GM18502 (cell line): Measurements from ENCODE around the gene CCNF.
A peak's percentile ranks its signal among the peaks of the same experiment; 100 is the strongest.
"Not testable (repeated sequence)": the region's sequence is repeated elsewhere in the genome, so short reads cannot be mapped to it uniquely, and the experiment has no call there.

ENCODE experiments used
- ATAC-seq: cut with Tn5 transposase; IDR thresholded peaks from one replicate; pipeline ENCODE4 v1.9.1; 2021; ENCODE audit warnings: mild to moderate bottlenecking; ENCODE audit not compliant: unreplicated experiment, poor library complexity

CCNF gene

DNA sequence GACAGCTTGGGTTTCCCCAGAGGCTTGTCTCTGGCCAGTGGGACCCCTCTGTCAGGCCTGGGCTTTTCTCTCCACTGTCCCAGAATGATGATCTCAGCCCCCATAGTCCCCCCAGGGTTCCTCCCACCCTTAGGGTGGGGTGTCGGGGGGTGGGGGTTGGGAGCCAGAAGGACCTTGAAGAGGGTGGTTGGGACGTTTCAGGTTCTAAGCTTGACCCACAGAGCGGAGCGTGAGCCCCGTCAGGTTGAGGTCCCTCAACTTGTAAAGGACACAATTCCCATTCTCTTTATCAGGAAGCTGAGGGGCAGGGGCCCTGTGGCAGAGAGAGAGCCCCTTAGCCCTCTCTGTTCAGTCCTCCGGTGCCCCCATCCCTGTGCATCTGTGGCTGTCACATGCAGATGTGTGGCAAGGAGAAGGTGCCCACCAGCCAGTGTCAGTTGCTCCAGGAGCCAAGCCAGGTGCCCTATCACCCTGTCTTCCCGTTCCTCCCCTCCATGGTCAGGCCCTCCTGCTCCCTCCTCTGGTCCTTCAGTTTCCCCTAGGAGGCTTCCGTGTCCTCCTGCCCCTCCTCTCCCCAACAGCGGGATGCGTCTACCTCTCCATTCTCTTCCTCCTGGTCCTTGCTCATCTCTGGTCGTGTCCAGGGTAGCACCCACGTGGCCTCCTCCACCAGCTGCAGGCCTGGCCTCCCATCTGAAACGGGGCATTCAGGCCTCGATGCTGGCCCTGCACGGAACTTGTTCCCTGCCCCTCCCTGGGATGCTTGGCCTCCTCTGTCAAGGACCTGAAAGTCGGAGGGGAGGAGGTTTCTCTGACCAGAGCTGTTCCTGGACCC, 40.4 kb downstream of the CCNF start:
- no peak for ATAC-seq

DNA sequence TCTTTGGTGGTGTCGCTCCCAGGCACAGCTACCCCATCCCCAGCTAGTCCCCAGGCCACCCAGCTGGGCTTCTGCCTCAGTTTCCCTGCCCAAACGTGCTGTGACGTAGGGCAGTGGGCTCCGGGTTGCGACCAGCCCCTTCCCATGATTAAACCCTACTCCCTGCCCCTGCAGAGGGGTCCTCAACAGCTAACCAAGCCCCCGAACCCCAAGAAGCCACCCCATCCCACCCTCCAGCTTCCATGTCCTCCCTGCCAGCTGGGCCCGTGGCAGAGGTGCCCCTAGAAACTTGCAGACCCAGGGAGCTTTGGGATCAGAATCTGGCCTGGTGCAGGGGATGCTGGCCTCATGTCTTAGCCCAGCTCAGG, 41.0 kb downstream of the CCNF start:
- no peak for ATAC-seq

DNA sequence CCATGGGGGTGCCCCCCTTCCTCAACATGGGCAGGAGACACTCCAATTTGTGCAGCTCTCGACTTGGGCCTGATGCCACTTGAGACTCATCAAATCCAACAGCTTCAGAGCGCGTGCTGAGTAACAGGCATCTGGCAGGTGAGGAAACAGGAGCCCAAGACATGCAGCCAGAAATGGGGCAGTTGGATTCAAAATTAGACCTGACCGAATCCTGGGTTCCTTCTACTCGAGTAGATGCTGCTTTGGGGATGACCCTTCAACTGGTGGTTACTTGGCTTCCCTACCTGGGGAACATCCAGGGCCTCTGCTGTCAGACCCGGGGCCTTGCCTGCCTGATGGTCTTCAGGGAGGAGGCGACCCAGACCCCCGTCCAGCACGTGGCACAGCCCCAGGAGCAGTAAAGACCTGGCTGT, 41.4 kb downstream of the CCNF start:
- ATAC-seq = no peak

DNA sequence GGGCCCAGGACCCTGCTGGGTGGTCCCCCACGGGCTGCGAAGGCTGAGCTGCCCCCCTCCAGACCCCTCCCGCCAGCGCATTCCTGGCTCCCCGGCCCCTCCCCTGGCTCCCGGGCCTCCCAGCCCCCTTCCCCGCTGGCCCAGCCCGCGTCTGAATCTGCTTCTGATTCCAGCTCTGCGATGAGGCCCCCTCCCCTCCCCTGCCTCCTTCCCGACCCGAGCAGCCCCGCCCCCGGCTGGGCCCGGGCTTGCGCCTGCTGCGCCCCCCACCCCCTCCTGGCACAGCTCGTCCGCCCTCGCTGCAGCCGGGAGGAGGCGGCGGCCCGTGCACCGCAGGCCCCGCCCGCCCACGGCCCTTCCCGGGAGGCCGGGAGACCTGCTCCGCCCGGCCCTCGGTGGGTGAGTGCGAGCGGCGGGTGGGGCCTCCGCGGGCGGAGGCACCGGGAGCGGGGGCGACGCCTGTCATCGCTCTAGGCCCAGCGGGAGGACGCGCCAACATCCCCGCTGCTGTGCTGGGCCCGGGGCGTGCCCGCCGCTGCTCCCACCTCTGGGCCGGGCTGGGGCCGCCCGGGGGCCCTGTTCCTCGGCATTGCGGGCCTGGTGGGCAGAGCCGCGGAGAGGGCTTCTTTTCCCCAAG, 41.9 kb downstream of the CCNF start, which contains the start of gene NTN3:
TSS of gene NTN3 (plus strand) at position 282 of the 637 bp plus-strand sequence. CDS start 405 bp downstream, outside the sequence.
- no peak for ATAC-seq

DNA sequence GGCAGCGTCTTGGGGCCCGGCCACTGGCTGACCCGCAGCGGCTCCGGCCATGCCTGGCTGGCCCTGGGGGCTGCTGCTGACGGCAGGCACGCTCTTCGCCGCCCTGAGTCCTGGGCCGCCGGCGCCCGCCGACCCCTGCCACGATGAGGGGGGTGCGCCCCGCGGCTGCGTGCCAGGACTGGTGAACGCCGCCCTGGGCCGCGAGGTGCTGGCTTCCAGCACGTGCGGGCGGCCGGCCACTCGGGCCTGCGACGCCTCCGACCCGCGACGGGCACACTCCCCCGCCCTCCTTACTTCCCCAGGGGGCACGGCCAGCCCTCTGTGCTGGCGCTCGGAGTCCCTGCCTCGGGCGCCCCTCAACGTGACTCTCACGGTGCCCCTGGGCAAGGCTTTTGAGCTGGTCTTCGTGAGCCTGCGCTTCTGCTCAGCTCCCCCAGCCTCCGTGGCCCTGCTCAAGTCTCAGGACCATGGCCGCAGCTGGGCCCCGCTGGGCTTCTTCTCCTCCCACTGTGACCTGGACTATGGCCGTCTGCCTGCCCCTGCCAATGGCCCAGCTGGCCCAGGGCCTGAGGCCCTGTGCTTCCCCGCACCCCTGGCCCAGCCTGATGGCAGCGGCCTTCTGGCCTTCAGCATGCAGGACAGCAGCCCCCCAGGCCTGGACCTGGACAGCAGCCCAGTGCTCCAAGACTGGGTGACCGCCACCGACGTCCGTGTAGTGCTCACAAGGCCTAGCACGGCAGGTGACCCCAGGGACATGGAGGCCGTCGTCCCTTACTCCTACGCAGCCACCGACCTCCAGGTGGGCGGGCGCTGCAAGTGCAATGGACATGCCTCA, 42.6 kb downstream of the CCNF start:
- no peak for ATAC-seq

DNA sequence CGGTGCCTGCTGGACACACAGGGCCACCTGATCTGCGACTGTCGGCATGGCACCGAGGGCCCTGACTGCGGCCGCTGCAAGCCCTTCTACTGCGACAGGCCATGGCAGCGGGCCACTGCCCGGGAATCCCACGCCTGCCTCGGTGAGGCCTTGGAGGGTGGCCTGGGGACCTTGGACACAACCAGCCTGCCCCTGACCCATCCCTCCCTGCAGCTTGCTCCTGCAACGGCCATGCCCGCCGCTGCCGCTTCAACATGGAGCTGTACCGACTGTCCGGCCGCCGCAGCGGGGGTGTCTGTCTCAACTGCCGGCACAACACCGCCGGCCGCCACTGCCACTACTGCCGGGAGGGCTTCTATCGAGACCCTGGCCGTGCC, 43.2 kb downstream of the CCNF start:
- ATAC-seq = no peak

DNA sequence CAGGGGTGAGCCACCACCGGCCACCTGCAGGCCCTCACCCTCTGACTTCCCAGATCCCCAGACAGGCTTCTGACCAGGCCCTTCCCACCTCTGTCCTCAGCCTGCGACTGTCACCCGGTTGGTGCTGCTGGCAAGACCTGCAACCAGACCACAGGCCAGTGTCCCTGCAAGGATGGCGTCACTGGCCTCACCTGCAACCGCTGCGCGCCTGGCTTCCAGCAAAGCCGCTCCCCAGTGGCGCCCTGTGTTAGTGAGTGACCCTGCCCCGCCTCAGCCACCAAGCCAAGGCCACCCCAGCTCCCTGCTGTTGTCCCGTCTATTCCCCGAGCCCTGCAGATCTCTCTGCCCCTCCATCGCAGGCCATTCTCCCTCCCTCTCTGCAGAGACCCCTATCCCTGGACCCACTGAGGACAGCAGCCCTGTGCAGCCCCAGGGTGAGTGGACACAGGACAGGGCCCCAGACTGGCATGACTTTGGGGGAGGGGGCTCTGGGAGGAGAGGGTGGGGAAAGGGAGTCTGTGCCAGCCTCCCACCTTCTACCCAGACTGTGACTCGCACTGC, 43.7 kb downstream of the CCNF start:
- no peak for ATAC-seq

DNA sequence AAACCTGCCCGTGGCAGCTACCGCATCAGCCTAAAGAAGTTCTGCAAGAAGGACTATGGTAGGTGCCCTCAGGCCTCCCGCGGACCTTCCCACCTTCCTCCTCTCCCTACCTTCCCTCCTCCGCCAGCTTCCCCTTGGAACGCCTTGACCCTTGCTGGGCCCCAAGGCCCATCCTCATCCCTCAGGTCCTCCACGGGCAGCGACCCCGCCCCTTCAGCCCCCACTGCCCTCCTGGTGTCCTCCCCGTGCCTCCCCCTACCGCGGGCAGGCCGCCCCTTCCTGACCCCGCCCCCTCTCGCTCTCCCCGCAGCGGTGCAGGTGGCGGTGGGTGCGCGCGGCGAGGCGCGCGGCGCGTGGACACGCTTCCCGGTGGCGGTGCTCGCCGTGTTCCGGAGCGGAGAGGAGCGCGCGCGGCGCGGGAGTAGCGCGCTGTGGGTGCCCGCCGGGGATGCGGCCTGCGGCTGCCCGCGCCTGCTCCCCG, 44.2 kb downstream of the CCNF start:
- ATAC-seq = no peak

DNA sequence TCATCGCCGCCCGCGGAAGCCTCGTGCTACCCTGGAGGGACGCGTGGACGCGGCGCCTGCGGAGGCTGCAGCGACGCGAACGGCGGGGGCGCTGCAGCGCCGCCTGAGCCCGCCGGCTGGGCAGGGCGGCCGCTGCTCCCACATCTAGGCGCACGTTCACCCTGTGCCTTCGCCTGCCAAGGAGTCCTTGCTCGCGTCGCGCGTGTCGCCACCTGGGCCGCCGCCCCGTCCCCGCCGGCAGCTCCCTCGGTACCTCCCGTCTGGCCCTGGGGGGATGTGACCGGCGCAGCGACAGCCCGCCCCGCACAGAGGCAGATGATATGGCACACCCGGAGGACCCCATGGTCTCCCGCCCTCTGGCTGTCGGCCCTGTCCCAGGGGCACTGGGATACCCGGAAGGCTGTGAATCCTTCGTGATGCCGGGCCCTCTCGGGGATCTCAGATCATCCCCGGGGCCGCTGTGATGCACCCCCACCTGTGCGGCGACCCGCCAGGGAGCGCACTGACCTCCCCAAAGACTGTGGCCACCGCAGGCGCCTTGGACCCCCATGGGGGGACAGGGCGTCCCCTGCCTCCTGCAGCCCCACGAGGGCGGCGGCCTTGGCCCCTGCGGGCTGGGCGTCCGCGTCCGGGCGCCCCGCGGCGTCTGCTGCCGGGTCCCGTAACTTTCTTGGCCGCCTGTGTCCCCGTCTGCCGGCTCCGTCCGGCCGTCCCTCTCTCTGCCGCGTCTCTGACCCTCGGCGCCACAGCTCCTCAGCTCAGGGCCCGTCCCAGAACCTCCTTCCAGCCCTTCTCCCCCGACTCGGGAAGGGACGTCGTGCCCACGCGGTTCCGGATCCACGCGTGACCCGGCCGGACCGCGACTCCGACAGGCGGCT, 45.0 kb downstream of the CCNF start:
- ATAC-seq = peak; percentile 33

DNA sequence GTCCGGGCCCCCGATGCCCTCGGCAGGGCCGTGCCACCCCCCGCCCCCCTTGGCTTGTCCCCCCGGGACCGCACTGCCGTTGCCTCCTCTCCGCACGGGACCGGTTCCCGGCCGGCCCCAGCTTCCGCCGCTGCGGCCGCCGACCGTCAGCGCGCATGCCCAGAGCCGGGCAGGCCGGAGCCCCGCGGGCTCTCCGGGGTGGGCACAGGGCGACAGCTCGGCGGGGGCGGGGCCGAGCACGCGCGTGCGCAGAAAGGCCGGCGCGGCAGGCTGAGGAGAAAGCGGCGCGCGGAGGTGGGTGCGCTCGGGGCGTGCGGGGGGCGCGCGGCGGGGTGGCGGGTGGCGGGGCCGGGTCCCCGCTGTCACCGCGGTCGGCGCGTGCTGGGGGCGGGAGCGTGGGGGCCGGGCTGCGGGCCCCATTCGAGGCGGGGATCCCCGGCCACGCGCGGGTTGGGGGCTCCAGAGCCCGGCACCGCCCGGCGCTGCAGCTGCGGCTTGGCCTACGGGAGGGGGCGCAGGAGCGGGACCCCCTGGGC, 45.7 kb downstream of the CCNF start, which contains the start of gene TBC1D24:
TSS of gene TBC1D24 (plus strand) at position 251 of the 536 bp plus-strand sequence. CDS start 21,022 bp downstream, outside the sequence.
- ATAC-seq = peak; percentile 55

DNA sequence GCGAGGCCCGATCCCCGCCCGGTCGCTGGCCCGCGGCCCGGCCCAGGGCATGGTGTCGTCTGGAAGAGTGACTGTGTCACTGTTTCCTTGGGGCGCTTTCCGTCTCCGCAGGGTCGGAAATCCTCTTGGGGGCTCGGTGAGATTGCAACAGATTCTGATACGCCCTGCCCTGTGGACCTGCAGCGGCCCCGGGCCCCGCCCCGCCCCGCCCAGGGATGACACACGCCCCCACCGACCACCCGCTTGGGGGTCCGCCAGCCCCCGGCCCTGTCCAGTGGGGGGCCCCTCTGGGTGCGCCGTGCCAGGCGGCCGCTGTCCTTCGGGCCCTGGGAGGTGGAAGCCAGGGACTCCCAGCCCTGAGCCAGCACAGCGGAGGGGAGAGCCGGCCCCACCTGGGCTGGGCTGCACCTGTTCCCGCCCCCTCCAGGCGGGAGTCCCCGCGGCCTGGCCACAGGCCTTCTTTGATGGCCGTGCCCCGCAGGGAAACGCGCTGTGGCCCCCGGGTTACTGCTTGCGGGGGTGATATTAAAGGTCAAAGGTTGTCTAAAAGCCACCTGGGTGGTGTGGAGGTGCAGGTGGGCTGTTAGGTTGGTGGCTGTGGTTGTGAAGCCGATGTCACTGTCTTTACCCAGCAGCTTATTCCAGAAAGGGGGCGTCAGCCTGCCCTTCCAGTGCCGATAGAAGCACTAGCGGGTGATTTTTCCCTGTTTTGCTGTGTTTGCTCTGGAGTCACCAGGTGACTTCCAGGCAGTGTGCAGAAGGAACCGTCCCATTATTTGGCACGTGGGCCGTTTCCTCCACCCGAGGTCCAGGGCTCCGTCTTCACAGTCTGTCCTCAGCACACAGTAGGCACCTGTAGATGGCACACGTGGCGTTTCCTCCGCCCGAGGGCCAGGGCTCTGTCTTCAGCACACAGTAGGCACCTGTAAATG, 46.4 kb downstream of the CCNF start:
- ATAC-seq = peak; percentile 23

DNA sequence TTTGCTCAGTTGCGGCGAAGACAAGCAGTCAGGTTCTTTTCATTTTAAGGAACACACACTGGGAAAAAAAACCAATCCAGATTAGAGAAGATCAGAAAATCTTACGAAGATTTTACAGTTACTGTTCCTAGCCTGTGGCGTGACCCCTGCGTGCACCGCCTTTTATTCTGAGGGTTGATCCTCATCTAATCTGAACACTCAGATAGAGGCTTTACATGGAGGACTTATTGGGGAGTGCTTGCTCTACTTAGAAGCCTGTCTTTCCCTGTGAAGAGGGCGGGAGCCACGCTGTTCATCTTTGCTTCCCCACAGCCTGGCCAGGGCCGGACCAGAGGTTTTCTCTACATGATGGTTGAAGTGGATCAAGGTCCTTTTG, 47.1 kb downstream of the CCNF start:
- ATAC-seq = no peak

DNA sequence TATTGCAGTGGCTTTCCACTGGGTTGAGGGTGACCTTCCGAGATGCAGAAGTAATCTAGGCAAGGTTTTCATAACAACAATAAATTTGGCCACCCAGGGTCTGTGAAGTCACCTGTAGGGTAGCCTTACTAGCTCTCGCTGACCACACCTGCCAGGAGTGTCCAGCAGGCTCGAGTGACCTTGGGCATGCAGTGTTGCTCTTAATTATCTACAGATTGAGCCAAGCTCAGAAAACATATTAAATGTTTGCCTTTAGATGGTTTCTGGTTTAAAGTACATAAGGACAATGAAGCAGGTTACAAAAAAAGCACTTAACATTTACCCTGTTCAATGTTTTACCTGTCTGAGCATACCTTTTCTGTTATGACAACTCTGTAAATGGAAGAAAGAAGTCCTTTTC, 47.5 kb downstream of the CCNF start:
- no peak for ATAC-seq

DNA sequence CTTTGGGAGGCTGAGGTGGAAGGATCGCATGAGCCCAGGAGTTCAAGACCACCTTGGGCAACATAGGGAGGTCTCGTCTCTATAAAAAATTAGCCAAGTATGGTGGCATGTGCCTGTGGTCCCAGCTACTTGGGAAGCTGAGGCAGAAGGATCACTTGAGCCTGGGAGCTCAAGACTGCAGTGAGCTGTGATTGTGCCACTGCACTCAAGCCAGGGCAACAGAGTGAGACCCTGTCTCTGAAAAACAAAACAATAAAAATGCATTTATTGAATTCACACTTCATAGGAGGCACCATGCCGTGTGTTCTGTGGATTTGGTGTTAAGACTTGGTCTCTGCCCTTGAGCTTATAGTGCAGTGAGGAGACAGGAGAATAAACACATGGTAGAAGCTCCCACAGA, 48.1 kb downstream of the CCNF start:
- no peak for ATAC-seq

DNA sequence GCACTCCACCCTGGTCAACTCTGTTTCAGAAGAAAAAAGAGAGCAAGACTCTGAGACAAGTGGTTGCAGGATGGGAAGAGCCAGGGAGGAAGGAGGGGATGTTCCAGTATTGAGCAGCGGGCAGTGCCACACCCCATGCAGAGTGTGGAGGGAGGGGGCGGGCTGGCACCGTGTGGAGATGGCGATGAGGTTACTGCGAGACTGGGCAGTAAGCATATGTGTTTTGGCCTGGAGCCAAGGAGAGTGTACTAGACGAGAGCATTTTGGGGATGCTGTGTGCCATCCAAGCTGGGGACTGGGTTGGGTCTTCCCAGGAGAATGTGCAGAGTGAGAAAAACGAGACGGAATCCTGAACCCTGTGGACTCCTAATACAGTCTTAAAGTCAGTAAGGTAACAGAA, 49.0 kb downstream of the CCNF start:
- ATAC-seq = no peak

DNA sequence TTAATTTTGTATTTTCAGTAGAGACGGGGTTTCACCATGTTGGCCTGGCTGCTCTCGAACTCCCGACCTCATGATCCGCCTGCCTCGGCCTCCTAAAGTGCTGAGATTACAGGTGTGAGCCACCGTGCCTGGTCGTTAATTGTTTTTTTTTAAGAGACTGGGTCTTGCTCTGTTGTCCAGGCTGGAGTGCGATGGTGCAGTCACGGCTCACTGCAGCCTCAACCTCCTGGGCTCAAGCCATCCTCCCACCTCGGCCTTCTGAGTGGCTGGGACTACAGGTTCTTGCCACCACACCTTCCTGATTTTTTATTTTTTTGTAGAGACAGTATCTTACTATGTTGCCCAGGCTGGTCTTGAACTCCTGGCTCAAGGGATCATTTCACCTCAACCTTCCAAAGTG, 50.7 kb downstream of the CCNF start:
- not testable (repeated sequence) for ATAC-seq

DNA sequence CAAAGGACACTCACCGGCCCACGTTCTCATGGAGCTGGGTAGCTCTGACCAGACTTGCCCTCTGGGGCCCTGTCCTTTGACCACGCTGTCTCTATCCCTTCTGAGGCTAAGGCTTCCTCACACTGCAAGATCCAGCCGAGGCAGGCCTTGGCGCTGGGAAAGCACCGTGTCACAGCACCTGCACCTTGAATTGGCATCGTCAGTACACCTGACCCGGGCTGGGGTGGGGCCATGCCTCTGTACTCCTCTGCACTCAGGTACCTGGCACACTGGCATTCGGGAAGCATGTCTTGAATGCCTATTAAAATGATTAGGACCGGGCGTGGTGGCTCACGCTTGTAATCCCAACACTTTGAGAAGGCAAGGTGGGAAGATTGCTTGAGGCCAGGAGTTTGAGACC, 51.7 kb downstream of the CCNF start:
- ATAC-seq = no peak

DNA sequence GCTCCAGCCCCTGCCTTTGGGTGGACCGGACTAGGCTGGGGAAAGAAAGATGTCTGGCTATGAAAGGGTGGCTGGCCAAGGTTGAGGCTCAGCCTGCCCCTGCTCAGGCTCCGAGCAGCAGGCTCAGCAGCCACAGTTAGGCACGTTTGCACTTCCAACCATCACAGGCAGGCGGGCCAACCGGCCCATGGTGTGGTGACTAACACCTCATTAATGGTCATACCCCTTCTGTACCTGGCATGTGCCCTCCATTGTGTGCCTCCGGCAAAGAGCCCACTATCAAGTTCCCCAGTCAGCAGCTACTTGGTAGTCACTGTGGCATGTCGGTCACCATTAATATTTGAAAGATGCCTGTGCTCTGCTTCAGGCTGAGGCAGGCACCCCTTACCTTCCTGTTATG, 52.4 kb downstream of the CCNF start:
- no peak for ATAC-seq
